Spleen (tissue), 7 donors: ENCODE measurements around the gene SENP1.

Experiments used
- CTCF ChIP-seq, 11 experiments: fragments of 200-600 bp in 7 of 11; fragments of 450-650 bp in 4 of 11; sonication (generic) in 4 of 11; IDR thresholded peaks in 8 of 11; conservative IDR thresholded peaks in 3 of 11; 1 replicate in 7 of 11; 2 replicates in 4 of 11; pipeline versions ENCODE4 v1.4.0 to v1.8.0; 2016 to 2021; ENCODE audit warnings: antibody characterized with exemption in 11 of 11, inconsistent platforms in 4 of 11, mild to moderate bottlenecking in 1 of 11
- POLR2AphosphoS5 ChIP-seq, 3 donors: sonication (generic); formaldehyde crosslinking; IDR thresholded peaks; one replicate each; pipeline ENCODE4 v1.5.1; 2017; ENCODE audit warnings: antibody characterized with exemption in 3 of 3
- donor health status: DM: no; HTN: no; CAD: no; lungs with moderate emphysema.
- donor health status: DM: no; HTN: no; CAD: no.
- donor health status: DM: no; HTN: no; CAD: no.

- TF ChIP-seq CTCF (IDR thresholded peaks at IDR 0.05 in 8 of 11, conservative IDR thresholded peaks at IDR 0.05 in 3 of 11): no peak
- no peak for TF ChIP-seq POLR2AphosphoS5 (IDR thresholded peaks at IDR 0.05)
These were observed 45.4 kb upstream of the SENP1 start for GRCh38 chr12:48151103-48151771.
